Hematopoietic multipotent progenitor cell treated with erythropoietin and hydrocortisone succinate and interleukin-3 and kit ligand, for 15 days (in vitro differentiated cells): ENCODE measurements around the gene CLCNKB.
"Not testable (repeated sequence)": the region's sequence is repeated elsewhere in the genome, so short reads cannot be mapped to it uniquely, and the experiment has no call there.

Source experiments
- DNase-seq: peaks from one replicate; pipeline ENCODE4 v3.0.0-alpha.2; 2015; ENCODE audit warnings: low spot score

The CLCNKB gene

DNA sequence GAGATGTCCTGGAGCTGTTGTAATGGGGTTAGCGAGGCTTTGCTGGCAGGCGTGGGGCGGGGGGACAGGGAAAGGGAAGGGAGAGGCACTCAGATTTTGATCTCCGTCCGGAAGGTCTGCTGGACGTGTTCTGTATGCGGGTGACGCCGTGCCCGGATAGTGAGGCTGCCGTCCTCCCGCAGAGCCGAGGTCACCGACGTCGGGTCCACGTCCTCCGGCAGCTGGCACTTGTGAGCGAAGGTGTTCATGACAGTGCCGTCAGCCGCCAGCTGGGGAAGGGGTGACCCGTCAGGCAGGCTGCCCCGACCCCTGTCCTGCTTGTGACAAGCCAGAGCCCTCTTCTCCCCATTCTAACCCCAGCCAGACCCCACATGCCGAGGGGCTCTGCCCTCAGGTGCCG is 28.1 kb upstream of the CLCNKB start:
- DNase-seq = no peak

GRCh38 chr1:16015960-16016901 is 27.4 kb upstream of the CLCNKB start:
- DNase-seq = no peak

GRCh38 chr1:16017076-16017460 is 26.5 kb upstream of the CLCNKB start:
- no peak for DNase-seq

DNA sequence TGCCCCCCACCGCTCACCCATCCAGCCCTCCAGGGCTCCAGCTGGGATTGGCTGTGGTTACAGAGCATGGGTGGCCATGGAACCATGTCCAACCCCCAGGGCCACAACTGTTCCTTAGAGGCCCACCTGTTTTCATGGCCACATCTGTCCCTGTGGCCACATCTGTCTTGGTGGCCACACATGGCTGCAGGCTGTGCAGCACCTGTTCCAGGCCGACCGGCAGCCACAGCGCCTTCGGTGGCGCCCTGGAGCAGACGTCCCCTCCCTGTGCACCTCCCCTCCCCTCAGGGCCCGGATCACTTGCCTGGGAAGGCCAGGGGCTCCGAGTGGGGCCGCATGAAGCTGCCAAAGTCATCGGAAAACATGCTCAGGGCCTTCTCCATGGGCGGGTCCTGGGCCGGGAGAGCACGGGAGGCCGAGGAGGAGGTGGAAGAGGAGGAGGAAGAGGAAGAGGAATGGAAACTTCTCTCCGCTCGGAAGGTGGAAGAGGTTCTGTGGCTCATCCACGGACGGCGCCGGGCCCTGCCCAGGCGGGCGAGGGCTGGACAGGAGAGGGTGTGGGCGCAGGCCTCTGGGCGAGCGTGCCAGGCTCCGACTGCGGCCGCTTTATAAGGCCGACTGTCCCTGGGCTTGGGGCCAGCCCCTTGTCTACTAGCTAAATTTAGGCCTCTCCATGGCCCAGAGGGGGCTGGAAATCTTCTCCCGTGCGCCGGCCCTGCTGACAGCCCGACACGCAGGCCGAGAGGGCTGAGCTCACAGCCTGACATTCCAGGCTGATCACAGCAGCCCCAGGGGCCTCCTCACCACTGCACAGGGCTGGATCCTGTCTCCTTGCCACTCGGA is 25.9 kb upstream of the CLCNKB start, which contains the start of gene HSPB7:
TSS of gene HSPB7 (minus strand) at position 583 of the 843 bp plus-strand sequence. CDS start at position 503, 80 bp downstream.
- no peak for DNase-seq

- DNase-seq = no peak
These were observed 25.3 kb upstream of the CLCNKB start for GRCh38 chr1:16018308-16018707.

- no peak for DNase-seq
These were observed 24.6 kb upstream of the CLCNKB start for GRCh38 chr1:16018749-16019643.

DNA sequence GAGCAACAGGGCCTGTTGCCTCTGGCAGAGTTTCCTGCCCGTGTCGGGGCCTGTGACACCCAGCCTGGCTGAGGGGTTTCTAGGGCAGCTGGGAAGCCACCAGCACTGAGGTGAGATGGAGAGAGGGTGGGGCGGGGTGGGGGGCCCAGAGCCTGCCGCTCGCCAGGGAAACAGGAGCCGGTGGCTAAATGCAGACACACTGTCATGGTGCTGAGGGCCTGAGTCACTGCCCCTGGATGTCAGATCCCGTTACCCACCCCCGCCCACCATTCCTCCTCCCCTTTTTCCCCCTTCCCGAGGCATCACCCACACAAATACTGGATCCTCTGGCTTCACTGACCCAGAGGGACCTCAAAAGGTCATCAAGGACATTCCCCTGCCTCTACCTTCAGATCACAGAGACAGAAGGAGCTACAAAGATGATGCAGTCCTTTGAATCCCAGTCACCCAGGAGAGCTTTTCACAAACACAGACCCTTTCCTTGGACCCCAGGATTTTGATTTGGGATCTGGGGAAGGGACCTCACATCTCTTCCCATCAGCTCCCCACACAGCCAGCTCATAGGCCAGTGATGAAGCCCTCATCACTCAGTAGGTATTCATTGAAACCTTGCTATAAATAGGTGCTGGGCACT is 23.8 kb upstream of the CLCNKB start:
- no peak for DNase-seq

- DNase-seq = no peak
These were observed 23.3 kb upstream of the CLCNKB start for GRCh38 chr1:16020325-16020724.

DNA sequence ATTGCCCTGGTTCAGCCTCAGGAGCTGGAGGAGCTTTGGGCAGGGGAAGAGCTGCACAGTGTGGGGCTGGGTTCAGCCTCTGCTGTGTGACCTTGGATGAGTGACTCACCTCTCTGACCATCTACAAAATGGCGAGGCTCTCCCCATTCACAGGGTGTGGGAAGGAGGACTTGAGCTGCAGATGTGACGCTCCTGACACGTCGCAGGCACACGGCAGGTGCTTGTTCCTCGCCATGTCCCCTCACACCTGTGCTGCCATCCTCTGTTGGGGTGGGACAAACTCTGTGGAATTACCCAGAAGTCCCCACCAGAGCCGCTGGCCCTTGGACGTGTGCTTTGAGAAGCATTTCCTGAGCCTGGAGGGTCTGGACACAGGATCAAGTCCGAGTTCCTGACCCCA is 22.7 kb upstream of the CLCNKB start:
- DNase-seq = not testable (repeated sequence)

- no peak for DNase-seq
These were observed 21.9 kb upstream of the CLCNKB start, which contains the start of gene CLCNKA for GRCh38 chr1:16021681-16022080. CLCNKA (plus strand) TSS chr1:16022036; CDS start chr1:16022620, 584 bp downstream.

DNA sequence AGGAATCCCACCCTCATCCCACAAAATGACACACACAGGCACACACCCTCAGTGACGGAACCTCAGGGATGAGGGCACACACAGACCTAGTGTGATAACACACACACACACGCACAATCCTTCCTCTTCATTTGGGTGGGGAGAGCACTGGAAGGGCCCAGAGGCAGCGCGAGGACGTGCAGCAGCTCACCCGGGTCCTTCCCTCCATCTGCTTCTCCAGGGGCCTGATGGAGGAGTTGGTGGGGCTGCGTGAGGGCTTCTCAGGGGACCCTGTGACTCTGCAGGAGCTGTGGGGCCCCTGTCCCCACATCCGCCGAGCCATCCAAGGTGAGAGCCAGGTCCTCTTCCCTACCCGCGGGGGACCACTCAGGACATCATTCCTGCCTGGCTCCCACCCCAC is 21.2 kb upstream of the CLCNKB start:
- DNase-seq = no peak

DNA sequence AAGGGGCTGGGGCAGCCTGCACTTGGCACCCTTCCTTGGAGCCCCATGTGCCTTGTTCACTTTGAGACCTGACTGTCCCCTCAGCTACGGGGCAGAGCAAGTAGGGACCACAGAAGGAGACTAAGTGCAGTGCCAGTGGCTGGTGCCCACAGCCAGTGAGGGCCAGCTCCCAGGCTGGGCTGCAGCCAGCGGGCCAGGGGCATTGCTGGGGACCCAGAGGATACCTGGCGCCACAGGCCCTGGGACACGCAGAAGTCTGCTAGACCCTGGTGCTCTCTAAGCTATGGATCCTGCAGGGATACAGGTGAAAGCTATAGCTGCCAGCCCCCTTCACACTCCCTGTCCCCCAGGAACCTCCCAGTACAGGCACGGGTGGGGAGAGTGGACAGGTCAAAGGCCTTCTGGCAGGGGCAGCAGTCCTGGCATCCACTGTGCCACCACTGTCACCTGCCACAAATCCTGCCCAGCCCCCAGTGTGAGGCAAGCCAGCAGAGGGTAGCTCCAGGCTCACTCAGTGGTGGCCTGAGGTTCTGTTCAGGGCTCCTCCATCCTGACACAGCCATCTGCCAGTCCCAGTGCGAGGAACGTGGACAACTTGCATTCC is 20.4 kb upstream of the CLCNKB start:
- DNase-seq = no peak

DNA sequence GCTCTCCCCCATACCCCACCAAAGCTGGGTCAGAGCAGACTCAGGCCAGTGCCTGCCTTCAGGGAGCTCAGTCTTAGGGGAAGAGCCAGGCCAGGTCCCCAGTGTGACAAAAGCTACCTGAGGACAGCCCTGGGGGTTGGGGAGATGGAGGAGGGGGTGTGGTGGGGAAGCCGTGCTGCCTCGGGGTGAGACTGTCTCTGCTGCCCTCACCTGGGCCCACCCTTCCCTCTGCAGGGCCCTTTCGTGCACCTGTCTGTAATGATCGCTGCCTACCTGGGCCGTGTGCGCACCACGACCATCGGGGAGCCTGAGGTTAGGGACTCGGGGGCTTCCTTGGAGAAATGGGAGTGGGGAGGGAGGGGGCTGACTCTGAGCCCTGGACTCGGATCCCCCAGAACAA is 17.3 kb upstream of the CLCNKB start:
- not testable (repeated sequence) for DNase-seq

GRCh38 chr1:16026723-16027484 is 16.7 kb upstream of the CLCNKB start:
- no peak for DNase-seq

GRCh38 chr1:16028237-16029002 is 15.2 kb upstream of the CLCNKB start:
- no peak for DNase-seq

- not testable (repeated sequence) for DNase-seq
These were observed 14.6 kb upstream of the CLCNKB start for GRCh38 chr1:16029003-16029268.

GRCh38 chr1:16029288-16029687 is 14.3 kb upstream of the CLCNKB start:
- no peak for DNase-seq

DNA sequence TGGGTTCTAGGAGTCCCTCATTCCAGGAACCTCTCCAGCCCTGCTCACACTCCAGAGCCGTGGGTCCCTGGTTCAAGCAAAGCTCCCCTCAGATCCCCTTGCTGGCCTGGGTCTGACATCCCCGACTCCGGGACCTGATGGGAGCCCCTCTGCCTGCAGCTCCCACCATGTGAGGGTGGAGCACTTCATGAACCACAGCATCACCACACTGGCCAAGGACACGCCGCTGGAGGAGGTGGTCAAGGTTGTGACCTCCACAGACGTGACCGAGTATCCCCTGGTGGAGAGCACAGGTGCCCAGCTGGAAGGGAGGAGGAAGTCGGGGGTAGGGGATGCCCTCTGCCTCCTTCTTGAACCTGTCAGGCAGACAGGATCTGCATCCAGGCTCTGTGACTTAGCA is 12.0 kb upstream of the CLCNKB start:
- no peak for DNase-seq

- peak; percentile 61 for DNase-seq
These were observed 11.0 kb upstream of the CLCNKB start for GRCh38 chr1:16032388-16033102.
